NCI-H69 (cell line): Measurements from ENCODE around the gene WDPCP.
"Not testable (repeated sequence)": the region's sequence is repeated elsewhere in the genome, so short reads cannot be mapped to it uniquely, and the experiment has no call there.

Experiments
- DNase-seq: peaks from one replicate; lab custom pipeline; 2025; lab: John Stamatoyannopoulos, UW

Gene WDPCP

GRCh38 chr2:63101954-63102353 lies 486.3 kb downstream of the WDPCP start:
- no peak for DNase-seq

DNA sequence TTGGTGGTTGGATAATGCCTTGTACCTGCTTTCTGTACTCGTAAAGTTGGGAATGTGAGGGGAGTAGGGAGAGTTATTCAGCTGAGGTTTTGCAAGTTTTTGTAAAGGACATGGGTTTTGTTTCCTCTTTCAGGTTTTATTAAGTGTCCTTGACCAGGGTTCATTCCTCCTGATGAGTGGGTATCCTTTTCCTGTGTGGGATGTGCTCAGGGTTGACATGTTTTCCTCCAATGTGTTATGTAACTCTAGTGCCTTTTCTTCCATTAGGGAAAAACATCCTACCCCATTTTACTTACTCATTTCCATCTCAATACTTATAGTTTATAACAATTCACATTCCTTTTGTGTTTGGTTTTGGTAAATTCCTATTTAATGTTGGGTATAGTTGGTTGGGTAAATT lies 489.2 kb downstream of the WDPCP start:
- no peak for DNase-seq

- no peak for DNase-seq
These were observed 491.8 kb downstream of the WDPCP start for GRCh38 chr2:63096491-63096890.

- DNase-seq = peak; percentile 1
These were observed 494.8 kb downstream of the WDPCP start for GRCh38 chr2:63093502-63093901.

DNA sequence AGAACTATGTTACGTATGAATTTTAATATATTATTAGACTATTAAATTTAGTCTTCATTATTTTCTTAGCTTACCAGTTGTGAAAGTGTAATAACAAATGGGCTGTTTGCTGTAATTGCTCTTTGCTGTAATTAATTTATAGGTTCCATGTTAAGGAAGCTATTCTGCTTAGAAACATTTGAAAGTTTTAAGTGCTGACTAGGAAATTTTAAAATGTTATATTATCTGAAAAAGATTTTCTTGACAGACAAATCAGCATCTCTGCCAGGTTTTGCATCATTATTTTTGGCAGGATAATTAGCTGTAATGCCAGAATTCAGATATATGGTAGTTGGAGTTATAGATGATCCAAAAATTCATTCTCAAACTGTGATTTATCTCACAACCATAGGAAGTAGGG lies 495.4 kb downstream of the WDPCP start:
- DNase-seq = no peak

- no peak for DNase-seq
These were observed 495.9 kb downstream of the WDPCP start for GRCh38 chr2:63092401-63092800.

GRCh38 chr2:63086687-63087086 lies 501.6 kb downstream of the WDPCP start:
- DNase-seq = no peak

- DNase-seq = no peak
These were observed 506.9 kb downstream of the WDPCP start for GRCh38 chr2:63081404-63081803.

DNA sequence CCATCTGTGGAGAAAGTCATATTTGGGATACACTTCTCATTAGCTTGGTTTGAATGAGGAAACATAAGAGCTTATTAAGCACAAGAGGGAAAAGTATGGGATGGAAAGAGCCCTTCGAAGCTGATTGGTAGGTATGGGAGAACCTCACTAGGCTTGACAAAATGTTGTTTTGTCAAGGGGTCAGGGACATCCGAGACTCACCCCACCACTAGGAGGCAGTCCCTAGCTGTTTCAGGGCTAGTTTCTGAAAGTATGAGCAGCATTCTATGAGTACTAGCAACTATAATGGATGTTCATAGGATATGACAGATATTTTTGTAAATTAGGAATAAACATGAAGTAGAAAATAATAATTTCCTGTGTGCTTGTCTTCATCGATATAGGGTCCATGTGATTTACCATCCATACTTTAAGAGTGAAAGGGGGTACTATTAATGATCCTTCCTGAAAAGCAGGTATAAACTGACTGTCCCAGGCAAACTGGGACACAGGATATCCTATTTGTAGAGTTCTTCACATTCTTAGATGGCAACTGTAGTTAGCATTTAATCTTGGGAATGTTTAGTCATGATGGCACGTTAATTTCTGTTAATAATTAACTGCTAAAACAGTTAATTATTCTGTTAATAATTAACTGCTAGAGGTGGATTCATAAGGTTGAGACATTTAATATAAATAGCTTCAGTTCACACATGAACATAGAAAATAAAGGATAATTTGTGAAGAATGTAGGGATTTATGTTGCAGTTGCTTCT lies 509.2 kb downstream of the WDPCP start:
- peak; percentile 30 for DNase-seq

DNA sequence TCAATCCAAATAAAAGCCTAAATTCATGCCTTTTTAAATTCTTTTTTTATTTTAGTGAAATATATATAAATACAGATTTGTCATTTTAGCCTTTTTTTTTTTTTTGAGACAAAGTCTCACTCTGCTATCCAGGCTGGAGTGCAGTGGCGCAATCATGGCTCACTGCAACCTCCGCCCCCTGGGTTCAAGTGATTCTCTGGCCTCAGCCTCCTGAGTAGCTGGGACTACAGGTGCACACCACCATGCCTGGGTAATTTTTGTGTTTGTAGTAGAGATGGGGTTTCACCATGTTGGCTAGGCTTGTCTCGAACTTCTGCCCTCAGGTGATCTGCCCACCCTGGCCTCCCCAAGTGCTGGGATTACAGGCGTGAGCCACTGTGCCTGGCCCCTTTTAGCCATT lies 513.9 kb downstream of the WDPCP start:
- DNase-seq = not testable (repeated sequence)

GRCh38 chr2:63073994-63074393 lies 514.3 kb downstream of the WDPCP start:
- no peak for DNase-seq

- no peak for DNase-seq
These were observed 516.6 kb downstream of the WDPCP start for GRCh38 chr2:63071664-63072063.
